Colonic mucosa (tissue), 4 donors: ENCODE measurements around the gene ADAMTS18. TPM values are rescaled to one million over a fixed set of nuclear protein-coding genes. Genes with fewer than 3 reads are reported as not detected.

Experiments
- DNase-seq: peaks from one replicate; pipeline ENCODE4 v3.0.0-alpha.2; 2020
- H3K27ac ChIP-seq: fragments of 200-600 bp; one replicate; pipeline ENCODE4 v1.8.0; 2021
- H3K27me3 ChIP-seq: fragments of 200-600 bp; one replicate; pipeline ENCODE4 v1.8.0; 2021
- H3K36me3 ChIP-seq: fragments of 200-600 bp; one replicate; pipeline ENCODE4 v1.8.0; 2021
- H3K4me1 ChIP-seq: fragments of 200-600 bp; one replicate; pipeline ENCODE4 v1.8.0; 2021; ENCODE audit warnings: mild to moderate bottlenecking
- H3K4me3 ChIP-seq: fragments of 200-600 bp; one replicate; pipeline ENCODE4 v1.8.0; 2021
- H3K9ac ChIP-seq, 2 donors: one replicate each; pipeline ENCODE4 v1.7.0; 2013; ENCODE audit warnings: control low read depth in 2 of 2, low read depth in 2 of 2, low read length in 2 of 2
- H3K9me3 ChIP-seq: fragments of 200-600 bp; one replicate; pipeline ENCODE4 v1.8.0; 2021
- CTCF ChIP-seq: fragments of 200-600 bp; IDR thresholded peaks from one replicate; pipeline ENCODE4 v1.8.0; 2022; ENCODE audit warnings: antibody characterized with exemption, mild to moderate bottlenecking
- intact Hi-C: fragments of 100-400 bp; cut with DNase I; formaldehyde crosslinking; loops from one replicate; pipeline ENCODE4 v1.14.1; 2022
- total RNA-seq, 2 donors: library from RNA; stranded (reverse); fragmentation: NEBNext Ultra II Directional in 1 of 2; extraction: Animal tissue kit (Norgen Biotek cat#: 25700) in 1 of 2; gene quantifications; one replicate each; pipeline ENCODE4 v1.2.1, GENCODE V29; 2021
- donor health status: healthy.
- donor health status: DM: no; HTN: no; CAD: no.
- donor health status: DM: no; HTN: no; CAD: no.

Gene ADAMTS18
- total RNA-seq, result under 1 TPM; 0.05 to 0.29 TPM

DNA sequence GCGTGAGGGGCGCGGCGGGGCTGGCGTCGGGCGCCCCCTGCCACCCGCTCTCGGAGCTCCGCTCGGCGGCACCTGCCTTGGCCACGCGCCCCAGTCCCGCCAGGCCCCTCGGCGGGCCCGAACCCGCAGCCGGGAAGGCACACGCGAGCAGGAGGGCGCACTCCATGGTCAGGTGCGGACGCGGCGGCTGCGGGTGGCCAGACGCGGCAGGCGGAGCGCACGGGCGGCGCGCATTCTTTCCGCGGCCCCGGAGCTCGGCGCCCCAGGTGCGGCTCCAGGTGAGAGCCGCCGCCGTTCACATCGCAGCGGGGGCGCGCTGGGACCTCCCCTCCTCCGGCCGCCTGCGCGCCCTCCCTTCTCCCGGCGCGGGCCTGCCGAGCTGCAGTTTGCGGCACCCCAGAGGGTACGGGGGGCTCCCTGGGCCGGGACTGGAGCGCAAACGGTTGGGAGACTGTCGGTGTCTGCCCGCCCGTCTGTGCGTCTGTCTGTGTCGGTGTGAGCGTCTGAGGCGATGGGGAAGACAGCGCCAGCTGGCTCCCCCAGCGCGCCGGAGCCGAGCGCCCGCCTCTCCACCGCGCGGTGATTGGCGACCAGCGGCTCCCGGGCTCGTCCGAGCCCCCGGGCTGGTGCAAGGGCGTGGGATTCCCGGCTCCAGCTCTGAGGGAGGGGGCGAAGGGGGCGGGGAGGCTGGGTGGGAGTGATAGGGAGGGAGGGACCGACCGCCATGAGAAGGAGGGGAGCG is at the start of gene ADAMTS18:
Gene ADAMTS18 (minus strand): TSS at position 505 of the 742 bp plus-strand sequence. CDS start 339 bp downstream, at position 166.
- Histone ChIP-seq H3K36me3 (no peaks in the 10 kb centered on the region), H3K27me3 (peaks cover 23% of the 10 kb centered on the region), H3K9ac (no peak within 1 kb of the TSS), H3K4me3 (no peak within 1 kb of the TSS), H3K27ac (no peak within 1 kb of the TSS), H3K9me3 (no peaks in the 10 kb centered on the region), H3K4me1 (no peaks in the 10 kb centered on the region)
- no peak for DNase-seq
- intact Hi-C loops, result no loop called here
- TF ChIP-seq CTCF, result no peak

DNA sequence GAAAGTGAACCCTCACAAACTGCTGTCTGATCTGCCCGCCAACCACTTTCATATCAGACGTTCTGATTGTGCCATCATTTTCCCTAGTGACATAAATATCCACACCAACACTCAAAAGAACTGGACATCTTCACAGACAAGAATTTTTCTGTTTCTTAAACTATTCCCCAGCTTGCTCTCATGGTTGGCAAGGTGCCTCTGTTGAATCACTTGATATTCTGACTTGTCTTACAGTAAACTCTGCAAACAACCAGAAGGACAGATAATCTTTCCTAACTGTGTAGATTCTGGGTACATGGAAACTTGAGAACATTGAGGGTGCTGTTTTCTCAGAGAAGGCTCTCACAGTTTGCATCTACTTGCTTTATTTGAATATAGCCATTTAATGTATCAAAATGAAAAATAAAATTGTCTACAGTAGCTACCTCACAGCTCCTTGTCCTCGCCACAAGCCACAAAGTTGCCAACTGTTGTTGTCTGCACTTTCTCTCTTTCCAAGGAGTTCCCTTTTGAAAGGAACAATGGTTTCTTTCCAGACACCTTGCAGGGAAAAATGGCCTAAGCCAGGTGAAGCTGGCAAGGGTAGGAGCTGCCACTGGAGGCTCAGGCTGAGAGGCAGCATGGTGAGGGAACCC is 46.0 kb upstream of the ADAMTS18 start:
- DNase-seq, result no peak
- intact Hi-C loops, result no loop called here

DNA sequence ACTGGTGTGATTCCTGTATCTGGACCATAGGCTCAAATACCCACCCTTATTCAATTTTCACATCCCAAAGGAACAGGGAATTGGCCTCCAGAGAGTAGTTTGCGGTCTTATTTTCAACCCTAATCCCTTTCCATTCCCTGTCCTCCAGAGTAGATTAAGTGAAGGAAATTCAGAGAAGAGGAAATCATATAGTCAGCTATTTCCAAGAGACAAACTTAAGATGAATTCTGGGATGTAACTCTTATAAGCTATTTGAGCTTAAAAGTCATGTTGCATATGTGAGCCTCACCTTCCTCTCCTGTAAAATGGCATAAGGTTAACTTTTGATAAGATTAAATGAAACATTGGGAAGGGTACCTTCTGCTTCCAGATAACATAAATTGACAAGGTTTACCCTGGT is 37.4 kb upstream of the ADAMTS18 start:
- H3K9ac ChIP-seq, result no peak overlapping the region
- no peaks in the 10 kb centered on the region for H3K27me3 ChIP-seq
- DNase-seq, result no peak
- H3K36me3 ChIP-seq, result no peaks in the 10 kb centered on the region
- no peak overlapping the region for H3K4me3 ChIP-seq
- TF ChIP-seq CTCF, result no peak
- H3K4me1 ChIP-seq, result no peaks in the 10 kb centered on the region
- H3K27ac ChIP-seq, result no peak overlapping the region
- intact Hi-C loops, result no loop called here
- H3K9me3 ChIP-seq, result no peaks in the 10 kb centered on the region

More for the DNA sequence above, 46.0 kb upstream of the ADAMTS18 start:
- H3K9ac ChIP-seq, result no peak overlapping the region
- no peak overlapping the region for H3K4me3 ChIP-seq
- no peak for TF ChIP-seq CTCF
- H3K9me3 ChIP-seq, result no peaks in the 10 kb centered on the region
- H3K27ac ChIP-seq, result no peak overlapping the region
- H3K4me1 ChIP-seq, result no peaks in the 10 kb centered on the region
- no peaks in the 10 kb centered on the region for H3K36me3 ChIP-seq
- H3K27me3 ChIP-seq, result no peaks in the 10 kb centered on the region

- Histone ChIP-seq H3K9me3 (no peaks in the 10 kb centered on the region), H3K27ac (no peak overlapping the region), H3K4me1 (no peaks in the 10 kb centered on the region), H3K9ac (no peak overlapping the region), H3K4me3 (no peak overlapping the region), H3K27me3 (no peaks in the 10 kb centered on the region), H3K36me3 (no peaks in the 10 kb centered on the region)
- intact Hi-C loops, result no loop called here
- no peak for DNase-seq
- no peak for TF ChIP-seq CTCF
Observed at GRCh38 chr16:77470851-77471250, 36.0 kb upstream of the ADAMTS18 start.

DNA sequence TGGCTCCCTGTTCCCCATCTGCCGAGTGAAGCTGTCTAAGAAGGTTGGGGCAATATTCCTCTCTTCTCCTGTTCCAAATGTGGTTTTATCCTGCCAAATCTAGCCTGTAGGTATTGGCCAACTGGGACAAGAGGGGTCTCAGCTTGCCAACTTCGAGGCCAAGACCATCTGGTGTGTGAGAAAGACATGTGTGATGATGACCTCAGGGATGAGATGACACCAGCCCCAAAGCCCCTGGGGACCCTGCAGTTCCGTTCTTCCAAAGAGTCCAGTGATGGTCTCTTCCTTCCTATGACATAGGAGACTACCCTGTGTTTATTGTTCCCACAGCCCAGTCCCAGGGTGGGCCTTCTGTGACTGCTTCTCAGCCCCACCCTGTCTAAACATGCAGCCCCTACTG is 34.8 kb upstream of the ADAMTS18 start:
- Histone ChIP-seq H3K9ac (no peak overlapping the region), H3K4me3 (no peak overlapping the region), H3K36me3 (no peaks in the 10 kb centered on the region), H3K4me1 (no peaks in the 10 kb centered on the region), H3K27me3 (no peaks in the 10 kb centered on the region), H3K9me3 (no peaks in the 10 kb centered on the region), H3K27ac (no peak overlapping the region)
- DNase-seq, result no peak
- TF ChIP-seq CTCF, result no peak
- intact Hi-C loops, result no loop called here
